SK-MEL-5 (cell line): ENCODE results near the gene CSNK1D. TPM values are rescaled to one million over a fixed set of nuclear protein-coding genes. Genes with fewer than 3 reads are reported as not detected.
A peak's percentile ranks its signal among the peaks of the same experiment; 100 is the strongest.
"Not testable (repeated sequence)": the region's sequence is repeated elsewhere in the genome, so short reads cannot be mapped to it uniquely, and the experiment has no call there.

Experiments
- DNase-seq: peaks from one replicate; pipeline ENCODE4 v3.0.0-alpha.2; 2016; ENCODE audit warnings: low read depth, low spot score
- in situ Hi-C: cut with HindIII; loops from 2 replicates; pipeline ENCODE4 v1.10.0; 2016; ENCODE audit warnings: low sequenced_read_pairs, high pct_unique_total_duplicates, low pct_unique_long_range_greater_than_20kb
- total RNA-seq: library from RNA; depleted of rRNA; stranded (reverse); fragments of >200 nt; shearing (Covaris generic); gene quantifications from 2 replicates; pipeline ENCODE4 v1.2.3, GENCODE V29; 2014

The CSNK1D gene
- total RNA-seq, 1 experiment from 2014 or later, result 23.6 TPM

GRCh38 chr17:82217530-82218204 lies 55.8 kb downstream of the CSNK1D start:
- DNase-seq, result peak; percentile 58
- in situ Hi-C loops, result no loop called here

GRCh38 chr17:82217120-82217529 lies 56.4 kb downstream of the CSNK1D start:
- no peak for DNase-seq
- in situ Hi-C loops, result no loop called here

GRCh38 chr17:82216301-82217119 lies 57.0 kb downstream of the CSNK1D start:
- in situ Hi-C loops, result no loop called here
- peak; percentile 39 for DNase-seq

GRCh38 chr17:82215972-82216300 lies 57.6 kb downstream of the CSNK1D start:
- in situ Hi-C loops, result no loop called here
- no peak for DNase-seq

- DNase-seq, result peak; percentile 28
- in situ Hi-C loops, result no loop called here
These were observed 58.2 kb downstream of the CSNK1D start for GRCh38 chr17:82215095-82215971.

- DNase-seq, result no peak
- in situ Hi-C loops, result no loop called here
These were observed 59.4 kb downstream of the CSNK1D start for GRCh38 chr17:82214012-82214628.

- in situ Hi-C loops, result no loop called here
- peak; percentile 72 for DNase-seq
These were observed 60.1 kb downstream of the CSNK1D start for GRCh38 chr17:82213251-82214011.

- in situ Hi-C loops, result no loop called here
- DNase-seq, result peak; percentile 88
These were observed 60.9 kb downstream of the CSNK1D start, which contains the start of gene CCDC57 for GRCh38 chr17:82212331-82213250. Gene CCDC57 (minus strand): TSS chr17:82212842. CDS start chr17:82201944, 10,898 bp downstream.

GRCh38 chr17:82210655-82211054 lies 62.8 kb downstream of the CSNK1D start:
- DNase-seq, in situ Hi-C loops: not testable (repeated sequence)

- DNase-seq, result peak; percentile 97
- in situ Hi-C loops, result loop anchor here (10.0 kb wide), 1 partner anchor 151 kb away; the partner anchor contains the start of genes GPS1 and RFNG
These were observed 67.6 kb downstream of the CSNK1D start for GRCh38 chr17:82205720-82206508.

- DNase-seq, result no peak
- in situ Hi-C loops, result loop anchor here (10.0 kb wide), 1 partner anchor 150 kb away; the partner anchor contains the start of genes GPS1 and RFNG
These were observed 68.4 kb downstream of the CSNK1D start for GRCh38 chr17:82204831-82205719.

- in situ Hi-C loops, result loop anchor here (10.0 kb wide), 1 partner anchor 149 kb away; the partner anchor contains the start of genes GPS1 and RFNG
- DNase-seq, result no peak
These were observed 69.6 kb downstream of the CSNK1D start for GRCh38 chr17:82203920-82204319.

- in situ Hi-C loops, result loop anchor here (10.0 kb wide), 1 partner anchor 148 kb away; the partner anchor contains the start of genes GPS1 and RFNG
- DNase-seq, result no peak
These were observed 70.5 kb downstream of the CSNK1D start for GRCh38 chr17:82202981-82203380.

GRCh38 chr17:82201498-82201910 lies 72.0 kb downstream of the CSNK1D start:
- no peak for DNase-seq
- in situ Hi-C loops, result loop anchor here (10.0 kb wide), 1 partner anchor 147 kb away; the partner anchor contains the start of genes GPS1 and RFNG
